ENCODE data around the gene INPP5D.

The INPP5D gene

GRCh38 chr2:233178994-233179847 is 119.1 kb downstream of the INPP5D start:
- Histone ChIP-seq H2AK5ac (ENCODE audit: low read depth, low read length) (no peak overlapping the region), H3K27me3 (ENCODE audit: control insufficient read depth in 3 of 3, insufficient read depth in 3 of 3, low read depth in 1 of 3, low read length in 3 of 3) (no peaks in the 10 kb centered on the region), H4K91ac (ENCODE audit: low read depth, low read length, poor library complexity) (no peak overlapping the region), H2BK5ac (ENCODE audit: low read length) (no peak overlapping the region), H3K27ac (replicated peaks; ENCODE audit: low read length) (no peak overlapping the region), H3K4me1 (ENCODE audit: control insufficient read depth in 2 of 2, insufficient read depth in 1 of 2, low read depth in 1 of 2, low read length in 2 of 2) (peaks cover 0 to 4% of the 10 kb centered on the region in 2 donors), H3K4me3 (ENCODE audit: low read length in 2 of 2) (peak overlapping the region in 1 of 2 donors; percentile 19), H3K4me2 (ENCODE audit: insufficient read depth, low read length, poor library complexity, severe bottlenecking) (no peak overlapping the region), H3K14ac (ENCODE audit: low read length) (no peak overlapping the region), H4K8ac (ENCODE audit: low read depth, low read length) (no peak overlapping the region), H2BK120ac (ENCODE audit: low read depth, low read length) (peak overlapping the region; percentile 16), H3K79me1 (ENCODE audit: low read depth, low read length) (no peaks in the 10 kb centered on the region), H3K36me3 (replicated peaks in 1 of 2; ENCODE audit: control insufficient read depth in 2 of 2, insufficient read depth in 2 of 2, low read length in 2 of 2) (no peaks in the 10 kb centered on the region), H2BK12ac (ENCODE audit: low read length) (peak overlapping the region; percentile 30), H3K18ac (ENCODE audit: low read length) (no peak overlapping the region), H3K4ac (ENCODE audit: low read length) (no peak overlapping the region), H2AFZ (ENCODE audit: low read length) (no peak overlapping the region), H3K9me3 (replicated peaks in 1 of 2; ENCODE audit: control insufficient read depth in 2 of 2, insufficient read depth in 1 of 2, low read depth in 1 of 2, low read length in 2 of 2) (peaks cover 5 to 7% of the 10 kb centered on the region in 2 donors), H2BK15ac (ENCODE audit: low read length) (no peak overlapping the region), H3K23ac (ENCODE audit: low read depth, low read length, poor library complexity) (peak overlapping the region; percentile 92), H3K9ac (ENCODE audit: low read depth, low read length, poor library complexity) (no peak overlapping the region)
- no peak for DNase-seq (ENCODE audit: low spot score)
- no CpG with 5 or more reads among the region's 14 CpGs for WGBS, 2 donors (ENCODE audit: extremely low coverage in 2 of 2, insufficient read length in 2 of 2, insufficient replicate concordance in 1 of 2)

GRCh38 chr2:233179848-233180366 is 119.8 kb downstream of the INPP5D start:
- no peak overlapping the region for H3K9ac ChIP-seq (ENCODE audit: low read depth, low read length, poor library complexity)
- H3K4me1 ChIP-seq (ENCODE audit: control insufficient read depth in 2 of 2, insufficient read depth in 1 of 2, low read depth in 1 of 2, low read length in 2 of 2), result peaks cover 0 to 4% of the 10 kb centered on the region in 2 donors
- H3K27me3 ChIP-seq (ENCODE audit: control insufficient read depth in 3 of 3, insufficient read depth in 3 of 3, low read depth in 1 of 3, low read length in 3 of 3), result no peaks in the 10 kb centered on the region
- H2AFZ ChIP-seq (ENCODE audit: low read length), result no peak overlapping the region
- H2BK15ac ChIP-seq (ENCODE audit: low read length), result no peak overlapping the region
- no peaks in the 10 kb centered on the region for H3K36me3 ChIP-seq (replicated peaks in 1 of 2; ENCODE audit: control insufficient read depth in 2 of 2, insufficient read depth in 2 of 2, low read length in 2 of 2)
- no peak for DNase-seq (ENCODE audit: low spot score)
- H3K14ac ChIP-seq (ENCODE audit: low read length), result no peak overlapping the region
- no peak overlapping the region for H3K4ac ChIP-seq (ENCODE audit: low read length)
- H2BK12ac ChIP-seq (ENCODE audit: low read length), result no peak overlapping the region
- H3K4me3 ChIP-seq (ENCODE audit: low read length in 2 of 2), result no peak overlapping the region
- H3K9me3 ChIP-seq (replicated peaks in 1 of 2; ENCODE audit: control insufficient read depth in 2 of 2, insufficient read depth in 1 of 2, low read depth in 1 of 2, low read length in 2 of 2), result peaks cover 5 to 7% of the 10 kb centered on the region in 2 donors
- H3K18ac ChIP-seq (ENCODE audit: low read length), result no peak overlapping the region
- H3K4me2 ChIP-seq (ENCODE audit: insufficient read depth, low read length, poor library complexity, severe bottlenecking), result no peak overlapping the region
- H2BK120ac ChIP-seq (ENCODE audit: low read depth, low read length), result no peak overlapping the region
- H4K91ac ChIP-seq (ENCODE audit: low read depth, low read length, poor library complexity), result no peak overlapping the region
- whole genome bisulfite sequencing, 2 donors (ENCODE audit: extremely low coverage in 2 of 2, insufficient read length in 2 of 2, insufficient replicate concordance in 1 of 2), result no CpG with 5 or more reads among the region's 5 CpGs
- H3K79me1 ChIP-seq (ENCODE audit: low read depth, low read length), result no peaks in the 10 kb centered on the region
- H2BK5ac ChIP-seq (ENCODE audit: low read length), result no peak overlapping the region
- H4K8ac ChIP-seq (ENCODE audit: low read depth, low read length), result no peak overlapping the region
- no peak overlapping the region for H3K23ac ChIP-seq (ENCODE audit: low read depth, low read length, poor library complexity)
- no peak overlapping the region for H3K27ac ChIP-seq (replicated peaks; ENCODE audit: low read length)
- no peak overlapping the region for H2AK5ac ChIP-seq (ENCODE audit: low read depth, low read length)

- Histone ChIP-seq H3K9ac (ENCODE audit: low read depth, low read length, poor library complexity) (no peak overlapping the region), H2AK5ac (ENCODE audit: low read depth, low read length) (no peak overlapping the region), H3K23ac (ENCODE audit: low read depth, low read length, poor library complexity) (no peak overlapping the region), H3K18ac (ENCODE audit: low read length) (no peak overlapping the region), H4K91ac (ENCODE audit: low read depth, low read length, poor library complexity) (no peak overlapping the region), H3K4me3 (ENCODE audit: low read length in 2 of 2) (no peak overlapping the region), H3K79me1 (ENCODE audit: low read depth, low read length) (no peaks in the 10 kb centered on the region), H2BK15ac (ENCODE audit: low read length) (no peak overlapping the region), H3K27ac (replicated peaks; ENCODE audit: low read length) (no peak overlapping the region), H2BK12ac (ENCODE audit: low read length) (no peak overlapping the region), H2AFZ (ENCODE audit: low read length) (no peak overlapping the region), H2BK120ac (ENCODE audit: low read depth, low read length) (no peak overlapping the region), H3K4ac (ENCODE audit: low read length) (no peak overlapping the region), H3K4me2 (ENCODE audit: insufficient read depth, low read length, poor library complexity, severe bottlenecking) (no peak overlapping the region), H2BK5ac (ENCODE audit: low read length) (no peak overlapping the region), H3K36me3 (replicated peaks in 1 of 2; ENCODE audit: control insufficient read depth in 2 of 2, insufficient read depth in 2 of 2, low read length in 2 of 2) (no peaks in the 10 kb centered on the region), H4K8ac (ENCODE audit: low read depth, low read length) (no peak overlapping the region), H3K14ac (ENCODE audit: low read length) (no peak overlapping the region), H3K4me1 (ENCODE audit: control insufficient read depth in 2 of 2, insufficient read depth in 1 of 2, low read depth in 1 of 2, low read length in 2 of 2) (peaks cover 2 to 9% of the 10 kb centered on the region in 2 donors), H3K9me3 (replicated peaks in 1 of 2; ENCODE audit: control insufficient read depth in 2 of 2, insufficient read depth in 1 of 2, low read depth in 1 of 2, low read length in 2 of 2) (peaks cover 5 to 7% of the 10 kb centered on the region in 2 donors), H3K27me3 (ENCODE audit: control insufficient read depth in 3 of 3, insufficient read depth in 3 of 3, low read depth in 1 of 3, low read length in 3 of 3) (no peaks in the 10 kb centered on the region)
- WGBS, 2 donors (ENCODE audit: extremely low coverage in 2 of 2, insufficient read length in 2 of 2, insufficient replicate concordance in 1 of 2), result no CpG with 5 or more reads among the region's 9 CpGs
- no peak for DNase-seq (ENCODE audit: low spot score)
These were observed 123.8 kb downstream of the INPP5D start for GRCh38 chr2:233183869-233184418.

GRCh38 chr2:233184669-233185068 is 124.5 kb downstream of the INPP5D start:
- Histone ChIP-seq H3K23ac (ENCODE audit: low read depth, low read length, poor library complexity) (peak overlapping the region; percentile 51), H3K14ac (ENCODE audit: low read length) (no peak overlapping the region), H2BK5ac (ENCODE audit: low read length) (no peak overlapping the region), H3K18ac (ENCODE audit: low read length) (no peak overlapping the region), H3K4me1 (ENCODE audit: control insufficient read depth in 2 of 2, insufficient read depth in 1 of 2, low read depth in 1 of 2, low read length in 2 of 2) (peaks cover 4 to 10% of the 10 kb centered on the region in 2 donors), H3K27ac (replicated peaks; ENCODE audit: low read length) (no peak overlapping the region), H3K79me1 (ENCODE audit: low read depth, low read length) (no peaks in the 10 kb centered on the region), H2BK15ac (ENCODE audit: low read length) (peak overlapping the region; percentile 28), H3K9ac (ENCODE audit: low read depth, low read length, poor library complexity) (no peak overlapping the region), H2AFZ (ENCODE audit: low read length) (no peak overlapping the region), H2BK12ac (ENCODE audit: low read length) (no peak overlapping the region), H2AK5ac (ENCODE audit: low read depth, low read length) (peak overlapping the region; percentile 21), H4K8ac (ENCODE audit: low read depth, low read length) (no peak overlapping the region), H2BK120ac (ENCODE audit: low read depth, low read length) (no peak overlapping the region), H3K4me3 (ENCODE audit: low read length in 2 of 2) (no peak overlapping the region), H3K9me3 (replicated peaks in 1 of 2; ENCODE audit: control insufficient read depth in 2 of 2, insufficient read depth in 1 of 2, low read depth in 1 of 2, low read length in 2 of 2) (peaks cover 3 to 7% of the 10 kb centered on the region in 2 donors), H3K4ac (ENCODE audit: low read length) (no peak overlapping the region), H3K36me3 (replicated peaks in 1 of 2; ENCODE audit: control insufficient read depth in 2 of 2, insufficient read depth in 2 of 2, low read length in 2 of 2) (no peaks in the 10 kb centered on the region), H3K27me3 (ENCODE audit: control insufficient read depth in 3 of 3, insufficient read depth in 3 of 3, low read depth in 1 of 3, low read length in 3 of 3) (no peaks in the 10 kb centered on the region), H4K91ac (ENCODE audit: low read depth, low read length, poor library complexity) (no peak overlapping the region), H3K4me2 (ENCODE audit: insufficient read depth, low read length, poor library complexity, severe bottlenecking) (no peak overlapping the region)
- WGBS, 2 donors (ENCODE audit: extremely low coverage in 2 of 2, insufficient read length in 2 of 2, insufficient replicate concordance in 1 of 2), result no CpG with 5 or more reads among the region's 8 CpGs
- DNase-seq (ENCODE audit: low spot score), result no peak

All from neuronal stem cell (in vitro differentiated cells).